ENCODE results near the gene FAM222A.

Gene FAM222A

DNA sequence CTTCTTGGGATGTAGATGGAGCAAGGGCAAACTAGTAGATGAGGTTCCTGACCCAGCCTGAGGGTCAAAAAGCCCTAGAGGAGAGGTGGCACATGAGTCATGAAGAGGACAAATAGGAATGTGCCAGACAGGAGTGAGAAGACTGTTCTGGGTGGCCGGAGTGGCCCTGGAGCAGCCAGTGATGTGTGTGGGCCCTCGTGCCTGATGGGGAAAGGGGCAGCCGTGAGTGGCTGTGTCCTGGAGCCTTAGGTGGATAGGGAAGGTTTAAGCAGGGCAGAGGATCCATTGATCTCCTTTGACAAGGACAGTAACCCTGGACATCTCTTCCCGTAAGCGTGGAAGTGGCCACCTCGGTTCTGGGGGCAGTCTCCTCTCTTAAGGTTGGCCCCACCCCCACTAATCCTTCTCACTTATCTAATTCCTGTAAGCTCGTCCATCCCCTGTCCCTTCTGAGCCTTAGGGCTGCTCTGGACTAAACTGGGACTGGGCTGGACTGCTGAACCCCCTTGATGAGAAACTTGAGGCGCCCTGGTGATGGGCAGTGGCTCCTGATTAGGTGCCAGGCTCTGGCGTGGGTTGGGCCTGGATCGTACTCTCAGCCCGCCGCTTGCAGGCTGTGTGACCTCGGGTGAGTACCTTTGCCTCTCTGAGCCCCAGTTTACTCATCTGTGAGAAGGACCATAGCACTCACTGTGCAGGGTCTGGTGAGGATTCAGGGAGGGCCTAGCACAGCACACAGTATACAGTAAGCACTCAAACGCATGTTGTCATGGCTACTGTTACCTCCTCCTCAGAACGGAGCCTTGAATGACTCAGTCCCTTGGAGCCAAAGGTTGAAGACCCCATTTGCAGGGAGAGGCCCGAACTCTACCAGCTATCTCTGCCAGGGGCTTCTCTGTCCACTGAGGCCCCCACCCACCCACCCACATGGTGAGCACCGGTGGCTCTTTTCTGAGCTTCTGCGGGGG lies 4.0 kb downstream of the FAM222A start:
- Histone ChIP-seq H3K9me3 (ENCODE audit: control insufficient read depth, insufficient read depth, low read depth, low read length) (no peaks in the 10 kb centered on the region), H3K27ac (ENCODE audit: extremely low read depth, low read depth, low read length) (no peak overlapping the region), H3K4me3 (ENCODE audit: low read depth, low read length) (no peak overlapping the region), H3K36me3 (ENCODE audit: control insufficient read depth in 2 of 2, insufficient read depth in 1 of 2, low read length in 2 of 2) (no peaks in the 10 kb centered on the region), H3K4me1 (ENCODE audit: control insufficient read depth, insufficient read depth, low read length) (no peaks in the 10 kb centered on the region)
- TF ChIP-seq ZNF768 (tag by site-specific recombination; IDR thresholded peaks at IDR 0.05): peak; percentile 96
- no peak for TF ChIP-seq ZNF146 (tag by site-specific recombination; IDR thresholded peaks at IDR 0.05)
- no peak for TF ChIP-seq IKZF3 (tag by site-specific recombination; IDR thresholded peaks at IDR 0.05)
- TF ChIP-seq GLIS2 (tag by site-specific recombination; IDR thresholded peaks at IDR 0.05): 0 out of 2 replicates have a peak, but pooled peaks have one; percentile 17
- TF ChIP-seq ZNF792 (tag by site-specific recombination; IDR thresholded peaks at IDR 0.05): peak; percentile 66; the same call in 1 of the 2 replicates
- ChIA-PET POLR2A (no interaction called here), CTCF (interaction anchor here (1.2 to 1.9 kb wide), 3 partner anchors 18 to 119 kb away, joined by 4 to 5 read pairs (median 4); no protein-coding TSS in a partner anchor)

DNA sequence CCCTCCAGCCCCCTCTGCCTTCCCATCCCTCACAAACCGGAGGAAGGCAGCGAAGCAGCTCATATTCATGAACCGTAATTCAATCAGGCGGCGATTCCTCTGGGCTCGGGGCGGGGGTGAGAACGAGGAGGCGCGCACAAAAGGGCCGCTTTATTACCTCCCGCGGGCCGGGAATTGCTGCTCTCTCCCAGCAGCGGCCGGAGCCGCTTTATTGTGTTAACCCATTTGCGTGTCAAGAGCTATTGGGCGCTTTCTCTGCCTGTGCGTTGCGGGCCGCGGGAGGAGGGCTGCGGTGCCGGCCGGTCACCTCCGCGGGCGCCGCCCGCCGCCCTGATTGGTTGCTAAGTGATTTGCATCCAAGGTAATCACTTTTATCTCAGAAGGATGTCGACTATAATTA lies 4.8 kb downstream of the FAM222A start:
- CTCF ChIA-PET: interaction anchor here (1.2 to 1.9 kb wide), 3 partner anchors 17 to 120 kb away, joined by 4 to 5 read pairs (median 4); no protein-coding TSS in a partner anchor
- no peak overlapping the region for H3K27ac ChIP-seq (ENCODE audit: extremely low read depth, low read depth, low read length)
- no peaks in the 10 kb centered on the region for H3K36me3 ChIP-seq (ENCODE audit: control insufficient read depth in 2 of 2, insufficient read depth in 1 of 2, low read length in 2 of 2)
- H3K4me1 ChIP-seq (ENCODE audit: control insufficient read depth, insufficient read depth, low read length): no peaks in the 10 kb centered on the region
- POLR2A ChIA-PET: interaction anchor here (0.5 kb wide), 1 partner anchor 42 kb away, joined by 3 read pairs; no protein-coding TSS in a partner anchor
- H3K4me3 ChIP-seq (ENCODE audit: low read depth, low read length): no peak overlapping the region
- H3K9me3 ChIP-seq (ENCODE audit: control insufficient read depth, insufficient read depth, low read depth, low read length): no peaks in the 10 kb centered on the region
- TF ChIP-seq ZIC2 (tag by site-specific recombination; IDR thresholded peaks at IDR 0.05): peak; percentile 19; the same call in 1 of the 2 replicates
- 0 out of 2 replicates have a peak, but pooled peaks have one; percentile 44 for TF ChIP-seq ZSCAN30 (tag by site-specific recombination; IDR thresholded peaks at IDR 0.05)
- no peak for TF ChIP-seq ZNF132 (tag by site-specific recombination; IDR thresholded peaks at IDR 0.05; ENCODE audit: borderline replicate concordance)
- TF ChIP-seq, protein P1, sequence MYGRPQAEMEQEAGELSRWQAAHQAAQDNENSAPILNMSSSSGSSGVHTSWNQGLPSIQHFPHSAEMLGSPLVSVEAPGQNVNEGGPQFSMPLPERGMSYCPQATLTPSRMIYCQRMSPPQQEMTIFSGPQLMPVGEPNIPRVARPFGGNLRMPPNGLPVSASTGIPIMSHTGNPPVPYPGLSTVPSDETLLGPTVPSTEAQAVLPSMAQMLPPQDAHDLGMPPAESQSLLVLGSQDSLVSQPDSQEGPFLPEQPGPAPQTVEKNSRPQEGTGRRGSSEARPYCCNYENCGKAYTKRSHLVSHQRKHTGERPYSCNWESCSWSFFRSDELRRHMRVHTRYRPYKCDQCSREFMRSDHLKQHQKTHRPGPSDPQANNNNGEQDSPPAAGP (tag by site-specific recombination; IDR thresholded peaks at IDR 0.05): no peak
- TF ChIP-seq ZBTB17 (tag by site-specific recombination; IDR thresholded peaks at IDR 0.05): peak; percentile 59; the same call in 1 of the 2 replicates
- TF ChIP-seq GLIS2 (tag by site-specific recombination; IDR thresholded peaks at IDR 0.05): peak; percentile 64
- TF ChIP-seq ZNF561 (tag by site-specific recombination; IDR thresholded peaks at IDR 0.05; ENCODE audit: borderline replicate concordance): peak; percentile 46; the same call in 1 of the 2 replicates
- TF ChIP-seq, protein P2, sequence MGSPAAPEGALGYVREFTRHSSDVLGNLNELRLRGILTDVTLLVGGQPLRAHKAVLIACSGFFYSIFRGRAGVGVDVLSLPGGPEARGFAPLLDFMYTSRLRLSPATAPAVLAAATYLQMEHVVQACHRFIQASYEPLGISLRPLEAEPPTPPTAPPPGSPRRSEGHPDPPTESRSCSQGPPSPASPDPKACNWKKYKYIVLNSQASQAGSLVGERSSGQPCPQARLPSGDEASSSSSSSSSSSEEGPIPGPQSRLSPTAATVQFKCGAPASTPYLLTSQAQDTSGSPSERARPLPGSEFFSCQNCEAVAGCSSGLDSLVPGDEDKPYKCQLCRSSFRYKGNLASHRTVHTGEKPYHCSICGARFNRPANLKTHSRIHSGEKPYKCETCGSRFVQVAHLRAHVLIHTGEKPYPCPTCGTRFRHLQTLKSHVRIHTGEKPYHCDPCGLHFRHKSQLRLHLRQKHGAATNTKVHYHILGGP (tag by site-specific recombination; IDR thresholded peaks at IDR 0.05): no peak
- 0 out of 2 replicates have a peak, but pooled peaks have one; percentile 4 for TF ChIP-seq ZNF596 (tag by site-specific recombination; IDR thresholded peaks at IDR 0.05)
- TF ChIP-seq, protein P3, sequence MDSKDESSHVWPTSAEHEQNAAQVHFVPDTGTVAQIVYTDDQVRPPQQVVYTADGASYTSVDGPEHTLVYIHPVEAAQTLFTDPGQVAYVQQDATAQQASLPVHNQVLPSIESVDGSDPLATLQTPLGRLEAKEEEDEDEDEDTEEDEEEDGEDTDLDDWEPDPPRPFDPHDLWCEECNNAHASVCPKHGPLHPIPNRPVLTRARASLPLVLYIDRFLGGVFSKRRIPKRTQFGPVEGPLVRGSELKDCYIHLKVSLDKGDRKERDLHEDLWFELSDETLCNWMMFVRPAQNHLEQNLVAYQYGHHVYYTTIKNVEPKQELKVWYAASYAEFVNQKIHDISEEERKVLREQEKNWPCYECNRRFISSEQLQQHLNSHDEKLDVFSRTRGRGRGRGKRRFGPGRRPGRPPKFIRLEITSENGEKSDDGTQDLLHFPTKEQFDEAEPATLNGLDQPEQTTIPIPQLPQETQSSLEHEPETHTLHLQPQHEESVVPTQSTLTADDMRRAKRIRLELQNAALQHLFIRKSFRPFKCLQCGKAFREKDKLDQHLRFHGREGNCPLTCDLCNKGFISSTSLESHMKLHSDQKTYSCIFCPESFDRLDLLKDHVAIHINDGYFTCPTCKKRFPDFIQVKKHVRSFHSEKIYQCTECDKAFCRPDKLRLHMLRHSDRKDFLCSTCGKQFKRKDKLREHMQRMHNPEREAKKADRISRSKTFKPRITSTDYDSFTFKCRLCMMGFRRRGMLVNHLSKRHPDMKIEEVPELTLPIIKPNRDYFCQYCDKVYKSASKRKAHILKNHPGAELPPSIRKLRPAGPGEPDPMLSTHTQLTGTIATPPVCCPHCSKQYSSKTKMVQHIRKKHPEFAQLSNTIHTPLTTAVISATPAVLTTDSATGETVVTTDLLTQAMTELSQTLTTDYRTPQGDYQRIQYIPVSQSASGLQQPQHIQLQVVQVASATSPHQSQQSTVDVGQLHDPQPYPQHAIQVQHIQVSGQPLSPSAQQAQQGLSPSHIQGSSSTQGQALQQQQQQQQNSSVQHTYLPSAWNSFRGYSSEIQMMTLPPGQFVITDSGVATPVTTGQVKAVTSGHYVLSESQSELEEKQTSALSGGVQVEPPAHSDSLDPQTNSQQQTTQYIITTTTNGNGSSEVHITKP (tag by site-specific recombination; IDR thresholded peaks at IDR 0.05): 0 out of 2 replicates have a peak, but pooled peaks have one; percentile 21
- TF ChIP-seq EGR2 (tag by site-specific recombination; IDR thresholded peaks at IDR 0.05; ENCODE audit: low read depth): peak; percentile 58
- TF ChIP-seq ZNF48 (tag by site-specific recombination; IDR thresholded peaks at IDR 0.05): no peak
- TF ChIP-seq FEZF1 (tag by site-specific recombination; IDR thresholded peaks at IDR 0.05): peak; percentile 87
- TF ChIP-seq ZBTB8A (tag by site-specific recombination; IDR thresholded peaks at IDR 0.05): peak; percentile 73
- peak; percentile 71 for TF ChIP-seq GLIS1 (tag by site-specific recombination; IDR thresholded peaks at IDR 0.05)
- peak; percentile 61; the same call in 1 of the 2 replicates for TF ChIP-seq IKZF3 (tag by site-specific recombination; IDR thresholded peaks at IDR 0.05)
- TF ChIP-seq, protein P4, sequence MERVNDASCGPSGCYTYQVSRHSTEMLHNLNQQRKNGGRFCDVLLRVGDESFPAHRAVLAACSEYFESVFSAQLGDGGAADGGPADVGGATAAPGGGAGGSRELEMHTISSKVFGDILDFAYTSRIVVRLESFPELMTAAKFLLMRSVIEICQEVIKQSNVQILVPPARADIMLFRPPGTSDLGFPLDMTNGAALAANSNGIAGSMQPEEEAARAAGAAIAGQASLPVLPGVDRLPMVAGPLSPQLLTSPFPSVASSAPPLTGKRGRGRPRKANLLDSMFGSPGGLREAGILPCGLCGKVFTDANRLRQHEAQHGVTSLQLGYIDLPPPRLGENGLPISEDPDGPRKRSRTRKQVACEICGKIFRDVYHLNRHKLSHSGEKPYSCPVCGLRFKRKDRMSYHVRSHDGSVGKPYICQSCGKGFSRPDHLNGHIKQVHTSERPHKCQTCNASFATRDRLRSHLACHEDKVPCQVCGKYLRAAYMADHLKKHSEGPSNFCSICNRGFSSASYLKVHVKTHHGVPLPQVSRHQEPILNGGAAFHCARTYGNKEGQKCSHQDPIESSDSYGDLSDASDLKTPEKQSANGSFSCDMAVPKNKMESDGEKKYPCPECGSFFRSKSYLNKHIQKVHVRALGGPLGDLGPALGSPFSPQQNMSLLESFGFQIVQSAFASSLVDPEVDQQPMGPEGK (tag by site-specific recombination; IDR thresholded peaks at IDR 0.05): peak; percentile 17; the same call in 1 of the 2 replicates
- 0 out of 2 replicates have a peak, but pooled peaks have one; percentile 24 for TF ChIP-seq SP2 (tag by site-specific recombination; IDR thresholded peaks at IDR 0.05)
- no peak for TF ChIP-seq BCL11B (tag by site-specific recombination; IDR thresholded peaks at IDR 0.05; ENCODE audit: low read depth)
- no peak for TF ChIP-seq ZNF610 (tag by site-specific recombination; IDR thresholded peaks at IDR 0.05; ENCODE audit: borderline replicate concordance)

Data from HEK293 (cell line).